ENCODE results near the gene ADAM33.

ADAM33 gene

DNA sequence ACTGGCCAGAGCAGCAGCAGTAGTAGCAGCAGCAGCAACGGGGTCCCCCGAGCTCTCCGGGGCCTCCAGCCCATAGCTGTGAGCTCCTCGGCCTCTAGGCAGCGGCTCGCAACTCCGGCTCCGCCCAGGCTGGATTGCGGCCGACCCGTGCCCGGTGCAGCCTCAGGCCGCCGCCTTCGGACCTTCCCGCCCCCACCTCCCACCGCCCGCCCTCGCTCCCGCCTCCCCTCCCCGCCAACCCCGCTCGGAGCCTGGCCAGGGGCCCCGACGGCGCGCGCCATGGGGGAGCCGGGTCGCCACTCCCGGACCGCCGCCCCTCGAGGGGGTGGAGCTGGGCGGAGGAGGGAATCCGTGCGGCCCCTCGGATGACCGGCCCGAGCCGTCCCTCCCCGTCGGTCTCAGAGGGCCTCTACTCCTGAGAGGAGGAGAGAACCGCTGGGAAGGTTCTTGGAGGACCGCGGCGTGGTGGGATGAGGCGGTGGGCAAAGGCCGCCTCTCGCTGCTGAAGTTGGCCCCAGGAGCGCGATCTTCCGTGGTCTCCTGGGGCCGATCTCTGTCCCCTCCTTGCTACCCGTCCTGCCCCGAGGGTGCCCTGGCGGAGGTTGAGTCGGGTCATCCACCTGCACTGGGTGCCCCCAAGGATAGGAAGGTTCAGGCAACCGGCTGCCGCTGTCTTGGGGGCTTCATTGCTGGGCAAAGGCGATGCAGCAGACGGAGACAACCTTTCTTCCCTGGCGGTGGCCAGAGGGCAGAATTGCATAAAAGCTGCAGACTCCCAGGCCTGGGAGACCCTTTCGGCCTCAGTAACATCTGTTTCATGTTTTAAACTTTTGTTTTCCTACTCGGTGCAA is at the start of gene ADAM33:
Gene ADAM33, minus strand, starts transcription at position 80 of the 851 bp plus-strand sequence. Its CDS starts 6 bp downstream, at position 74.
- no peak for DNase-seq

GRCh38 chr20:3730803-3731672 is 49.2 kb upstream of the ADAM33 start:
- no peak for DNase-seq

DNA sequence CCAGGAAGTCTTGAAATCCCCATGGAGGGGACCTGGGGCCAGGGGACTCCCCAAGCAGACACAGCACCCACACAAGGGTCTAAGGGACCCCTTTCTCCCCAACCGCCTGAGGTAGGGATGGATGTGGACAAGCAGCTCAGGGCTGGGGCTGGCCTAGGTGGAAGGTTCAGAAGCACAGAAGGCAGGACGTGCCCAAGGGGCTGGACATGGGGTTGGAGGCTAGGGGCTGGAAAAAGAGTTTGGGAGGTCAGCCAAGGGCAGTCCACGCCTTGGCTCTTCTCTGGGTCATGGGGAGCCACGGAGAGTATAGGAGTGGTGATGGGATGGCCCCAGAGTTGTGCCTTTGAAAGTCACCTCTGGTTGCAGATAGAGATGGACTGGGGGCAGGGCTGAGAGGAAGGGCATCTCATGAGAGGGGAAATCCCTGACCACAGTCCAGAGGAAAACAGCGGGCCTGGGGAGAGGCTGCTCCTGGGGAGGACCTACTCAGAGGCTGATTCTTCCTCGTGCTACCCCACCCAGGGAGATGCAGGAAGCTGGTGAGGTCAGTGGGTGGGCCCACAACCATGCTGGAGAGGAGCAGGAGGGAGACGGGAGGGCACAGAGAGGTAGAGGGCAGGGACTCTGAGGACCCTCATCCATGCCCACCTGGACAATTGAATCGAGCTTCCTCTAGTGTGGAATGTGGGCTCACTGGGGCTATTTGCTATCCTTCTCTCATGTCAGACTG is 48.2 kb upstream of the ADAM33 start:
- DNase-seq: no peak

DNA sequence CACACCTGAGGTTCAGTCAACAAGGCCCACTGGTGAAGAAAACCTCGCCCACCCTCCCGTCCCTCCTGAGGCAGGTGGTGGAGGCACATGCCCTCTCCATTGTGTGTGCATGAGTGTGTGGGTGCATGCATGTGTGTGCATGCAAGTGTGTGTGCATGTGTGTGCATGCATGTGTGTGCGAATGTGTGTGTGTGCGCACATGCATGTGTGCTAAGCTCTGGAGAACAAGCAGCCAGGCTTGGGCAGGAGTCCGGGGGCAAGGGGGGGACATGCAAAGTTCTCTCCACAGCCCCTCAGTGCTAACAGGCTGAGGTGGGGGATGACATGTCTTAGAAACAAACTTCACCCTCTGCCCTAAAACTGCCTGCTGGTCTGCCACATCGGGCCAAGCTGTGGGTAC is 47.6 kb upstream of the ADAM33 start:
- no peak for DNase-seq

GRCh38 chr20:3728876-3729275 is 47.1 kb upstream of the ADAM33 start:
- DNase-seq: no peak

- DNase-seq: no peak
Observed at GRCh38 chr20:3728354-3728753, 46.5 kb upstream of the ADAM33 start.

GRCh38 chr20:3727401-3728021 is 45.7 kb upstream of the ADAM33 start:
- no peak for DNase-seq

DNA sequence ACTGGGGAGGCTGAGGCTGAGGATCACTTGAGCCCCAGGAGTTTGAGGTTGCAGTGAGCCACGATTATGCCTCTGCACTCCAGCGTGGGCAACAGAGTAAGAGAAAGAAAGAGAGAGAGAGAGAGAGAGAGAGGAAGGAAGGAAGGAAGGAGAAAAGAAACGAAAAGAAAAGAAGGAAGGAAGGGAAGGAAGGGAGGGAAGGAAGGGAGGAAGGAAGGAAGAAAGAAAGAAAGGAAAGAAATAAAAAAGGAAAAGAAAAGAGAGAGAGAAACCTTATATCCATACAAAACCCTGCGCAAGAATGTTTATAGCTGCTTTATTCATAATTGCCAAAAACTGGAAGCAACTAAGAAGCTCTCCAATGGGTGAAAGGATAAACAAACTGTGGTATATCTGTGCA is 42.5 kb upstream of the ADAM33 start:
- DNase-seq: no peak

DNA sequence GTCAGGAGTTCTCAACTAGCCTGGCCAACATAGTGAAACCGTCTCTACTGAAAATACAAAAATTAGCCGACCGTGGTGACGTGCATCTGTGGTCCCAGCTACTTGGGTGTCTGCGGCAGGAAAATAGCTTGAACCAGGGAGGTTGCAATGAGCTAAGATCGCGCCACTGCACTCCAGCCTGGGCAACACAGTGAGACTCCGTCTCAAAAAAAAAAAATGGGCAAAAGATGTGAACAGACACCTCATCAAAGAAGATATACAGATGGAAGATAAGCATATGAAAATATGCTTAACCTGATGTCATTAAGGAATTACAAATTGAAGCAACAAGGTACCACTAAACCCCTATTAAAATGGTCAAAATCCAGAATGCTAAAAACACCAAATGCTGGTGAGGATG is 41.5 kb upstream of the ADAM33 start:
- DNase-seq: no peak

GRCh38 chr20:3721912-3722311 is 40.1 kb upstream of the ADAM33 start:
- no peak for DNase-seq

DNA sequence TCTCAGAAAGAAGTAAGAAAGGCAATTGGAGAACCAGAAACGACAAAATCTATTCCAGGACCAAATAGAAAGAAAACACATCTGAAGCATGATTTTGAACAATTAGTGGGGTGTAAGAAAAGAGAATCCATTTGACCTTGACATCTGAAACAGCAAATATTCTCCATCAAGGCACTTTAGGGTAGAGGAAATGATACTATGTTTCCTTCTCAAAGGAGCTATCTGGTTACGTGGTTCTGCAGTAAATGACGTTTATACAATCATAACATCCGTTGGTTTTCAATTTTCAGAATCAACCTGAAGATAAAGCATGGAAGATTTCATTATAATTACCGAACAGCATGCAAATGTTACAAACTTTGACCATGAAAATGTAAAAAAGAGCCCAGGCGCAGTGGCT is 38.8 kb upstream of the ADAM33 start:
- DNase-seq: no peak

GRCh38 chr20:3720068-3720467 is 38.3 kb upstream of the ADAM33 start:
- no peak for DNase-seq

DNA sequence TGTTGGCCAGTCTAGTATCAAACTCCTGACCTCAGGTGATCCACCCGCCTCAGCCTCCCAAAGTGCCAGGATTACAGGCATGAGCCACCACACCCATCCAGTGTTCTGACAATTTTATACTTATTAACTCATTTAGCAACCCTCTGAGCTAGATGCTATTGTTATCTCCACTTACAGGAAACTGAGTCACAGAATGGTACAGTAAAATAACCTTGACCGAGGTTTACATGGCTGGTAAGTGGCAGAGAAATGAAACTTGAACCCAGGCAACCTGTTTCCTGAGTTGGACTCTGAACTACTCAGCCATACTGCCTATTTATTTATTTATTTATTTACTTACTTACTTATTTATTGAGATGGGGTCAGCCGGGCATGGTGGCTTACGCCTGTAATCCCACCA is 37.2 kb upstream of the ADAM33 start:
- DNase-seq: no peak

DNA sequence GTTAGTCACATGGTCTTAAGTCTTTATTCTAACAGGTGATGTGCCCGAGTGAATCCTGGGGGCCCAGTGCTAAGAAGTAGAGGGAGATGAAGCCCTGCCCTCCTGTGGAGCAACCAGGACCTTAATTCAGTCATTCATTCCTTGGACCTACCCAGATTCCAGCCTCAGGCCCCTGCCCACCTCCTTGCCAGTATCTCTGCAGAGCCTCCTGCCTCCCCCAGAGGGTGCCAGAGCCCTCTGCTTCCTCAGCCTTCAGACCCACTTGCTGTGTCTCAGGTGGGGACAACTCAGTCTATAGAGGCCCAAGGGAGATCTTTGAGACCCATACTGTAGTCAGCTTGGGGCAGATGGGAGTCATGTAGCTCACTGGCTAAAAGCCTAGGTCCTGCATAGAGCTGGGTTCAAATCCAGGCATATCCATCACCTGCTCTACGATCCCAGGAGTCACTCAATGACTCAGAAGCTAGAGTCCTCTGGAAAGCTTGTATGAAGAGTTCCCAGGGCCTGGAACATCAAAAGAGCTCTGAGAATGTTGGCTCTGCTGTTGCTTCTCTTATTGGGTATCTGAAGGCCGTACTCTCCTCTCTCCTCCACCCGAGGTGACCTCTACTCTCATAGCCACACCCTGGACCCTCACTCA is 34.5 kb upstream of the ADAM33 start:
- DNase-seq: peak; percentile 41 to 76

- DNase-seq: no peak
Observed at GRCh38 chr20:3714092-3714491, 32.3 kb upstream of the ADAM33 start.

DNA sequence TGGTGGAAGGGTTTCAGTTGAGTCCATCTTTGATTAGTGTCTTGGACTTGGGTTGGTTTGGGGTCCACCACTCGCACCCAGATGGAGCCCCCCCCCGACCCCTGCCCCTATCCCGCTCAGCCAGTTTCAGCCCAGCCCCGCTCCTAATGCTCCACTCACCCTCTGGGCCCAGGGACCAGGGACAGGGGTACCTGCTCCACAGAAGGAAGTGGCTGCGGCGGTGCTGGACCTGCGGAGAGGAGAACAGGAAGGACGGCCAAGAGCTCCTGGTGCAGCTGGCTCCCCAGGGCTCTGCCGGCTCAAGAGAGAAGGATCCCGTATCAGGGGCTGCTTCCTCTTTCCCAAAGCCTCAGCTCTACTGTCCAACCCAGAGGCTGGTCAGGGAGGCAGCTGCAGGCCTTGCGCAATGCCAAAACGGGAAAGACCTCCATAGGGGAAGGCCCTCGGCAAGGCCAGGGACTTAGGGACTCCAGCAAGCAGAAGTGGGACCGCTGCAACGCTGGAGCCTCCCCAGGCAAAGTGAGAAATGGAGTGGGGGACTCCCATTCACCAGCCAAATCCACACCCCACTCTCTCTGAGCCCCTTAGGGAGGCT is 30.6 kb upstream of the ADAM33 start, which contains the start of gene SIGLEC1:
Gene SIGLEC1, minus strand, starts transcription at position 322 of the 595 bp plus-strand sequence. CDS start 5,472 bp downstream, outside the sequence.
- no peak for DNase-seq

- no peak for DNase-seq
Observed at GRCh38 chr20:3711484-3711941, 29.7 kb upstream of the ADAM33 start.

- DNase-seq: peak; percentile 24 to 53
Observed at GRCh38 chr20:3710703-3711483, 29.1 kb upstream of the ADAM33 start.

- peak in 1 of 2 experiments; percentile 18 for DNase-seq
Observed at GRCh38 chr20:3710011-3710466, 28.2 kb upstream of the ADAM33 start.

DNA sequence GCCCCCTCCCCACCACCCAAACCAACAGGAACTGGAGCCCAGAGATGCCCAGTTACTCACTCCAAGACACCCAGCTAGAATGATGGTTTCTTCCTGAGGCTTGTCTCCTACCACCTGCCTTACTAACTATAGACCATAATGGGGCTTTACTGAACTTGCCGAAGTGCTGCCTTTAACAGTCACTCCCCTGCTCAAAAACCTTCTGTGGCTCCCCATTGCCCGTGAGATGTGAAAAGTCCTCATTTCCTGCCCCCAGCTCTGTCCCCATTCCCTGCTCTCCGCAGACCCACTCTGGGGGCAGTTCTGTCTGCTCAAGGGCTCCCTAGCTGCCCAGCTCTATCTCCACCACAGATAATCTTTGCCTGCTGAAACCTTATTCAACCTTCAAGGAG is 25.7 kb upstream of the ADAM33 start:
- no peak for DNase-seq

Measured in NCI-H524 (cell line).